HG03108 (cell line): ENCODE data around the gene ACTL9.
"Not testable (repeated sequence)": the region's sequence is repeated elsewhere in the genome, so short reads cannot be mapped to it uniquely, and the experiment has no call there.

Source experiments
- ATAC-seq: cut with Tn5 transposase; IDR thresholded peaks from one replicate; pipeline ENCODE4 v1.9.1; 2021; ENCODE audit warnings: moderate library complexity; ENCODE audit not compliant: unreplicated experiment

ACTL9 gene, protein sequence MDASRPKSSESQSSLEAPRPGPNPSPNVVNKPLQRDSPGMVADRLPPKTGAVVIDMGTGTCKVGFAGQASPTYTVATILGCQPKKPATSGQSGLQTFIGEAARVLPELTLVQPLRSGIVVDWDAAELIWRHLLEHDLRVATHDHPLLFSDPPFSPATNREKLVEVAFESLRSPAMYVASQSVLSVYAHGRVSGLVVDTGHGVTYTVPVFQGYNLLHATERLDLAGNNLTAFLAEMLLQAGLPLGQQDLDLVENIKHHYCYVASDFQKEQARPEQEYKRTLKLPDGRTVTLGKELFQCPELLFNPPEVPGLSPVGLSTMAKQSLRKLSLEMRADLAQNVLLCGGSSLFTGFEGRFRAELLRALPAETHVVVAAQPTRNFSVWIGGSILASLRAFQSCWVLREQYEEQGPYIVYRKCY

GRCh38 chr19:8698433-8699063 is at the start of gene ACTL9:
TSS of gene ACTL9 (minus strand) at chr19:8698795. CDS start at chr19:8698701, 94 bp downstream.
- ATAC-seq, result no peak

- ATAC-seq, result not testable (repeated sequence)
Measured at GRCh38 chr19:8739291-8740065, 40.9 kb upstream of the ACTL9 start.

DNA sequence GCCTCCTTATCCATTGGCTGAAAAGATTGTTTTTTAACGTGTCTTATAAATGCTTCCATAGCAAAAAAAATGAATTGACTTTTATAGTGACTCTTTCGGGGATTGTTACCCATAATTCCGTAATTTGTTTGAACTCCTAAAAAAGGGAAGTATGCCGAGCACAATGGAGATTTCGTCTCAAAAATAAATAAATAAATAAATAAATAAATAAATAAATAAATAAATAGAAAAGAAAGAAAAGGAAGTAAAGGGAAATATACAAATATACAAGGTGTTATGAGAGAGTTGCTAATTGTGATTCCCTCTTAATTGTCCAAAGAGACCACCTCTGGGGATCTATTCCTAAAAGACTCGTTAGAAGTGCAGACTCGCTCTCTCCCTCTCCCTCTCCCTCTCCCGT is 39.8 kb upstream of the ACTL9 start:
- ATAC-seq, result no peak

- no peak for ATAC-seq
Measured at GRCh38 chr19:8731428-8732169, 33.0 kb upstream of the ACTL9 start.

DNA sequence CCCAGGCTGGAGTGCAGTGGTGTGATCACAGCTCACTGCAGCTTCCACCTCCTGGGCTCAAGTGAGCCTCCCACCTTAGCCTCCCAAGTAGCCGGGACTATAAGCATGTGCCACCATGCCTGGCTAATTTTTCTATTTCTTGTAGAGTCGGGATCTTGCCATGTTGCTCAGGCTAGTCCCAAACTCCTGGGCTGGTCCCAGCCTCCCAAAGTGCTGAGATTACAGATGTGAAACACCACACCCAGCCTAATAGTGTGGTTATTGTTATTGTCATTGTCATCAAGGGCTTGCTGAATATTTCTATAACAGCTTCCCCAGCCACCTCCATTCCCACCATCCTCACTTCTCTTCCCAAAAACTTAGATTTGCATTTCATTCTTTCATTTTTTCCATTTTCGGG is 25.7 kb upstream of the ACTL9 start:
- no peak for ATAC-seq

DNA sequence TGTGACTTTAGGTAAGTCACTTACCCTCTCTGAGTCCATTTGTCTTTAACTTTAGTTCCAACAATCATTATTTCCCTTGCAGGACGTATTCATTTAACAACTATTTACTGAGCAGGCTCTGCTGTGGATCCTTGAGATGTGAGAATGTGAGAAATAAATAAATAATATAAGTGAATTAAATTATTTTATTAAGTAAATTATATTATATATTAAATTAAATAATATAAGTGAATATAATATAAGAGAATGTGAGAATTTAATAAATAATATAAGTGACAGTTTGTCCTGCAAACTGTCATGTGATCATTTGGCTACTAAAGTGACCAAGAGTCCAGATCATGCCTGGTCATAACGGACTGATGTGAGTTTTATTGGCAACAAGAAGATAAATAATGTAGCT is 23.4 kb upstream of the ACTL9 start:
- no peak for ATAC-seq

DNA sequence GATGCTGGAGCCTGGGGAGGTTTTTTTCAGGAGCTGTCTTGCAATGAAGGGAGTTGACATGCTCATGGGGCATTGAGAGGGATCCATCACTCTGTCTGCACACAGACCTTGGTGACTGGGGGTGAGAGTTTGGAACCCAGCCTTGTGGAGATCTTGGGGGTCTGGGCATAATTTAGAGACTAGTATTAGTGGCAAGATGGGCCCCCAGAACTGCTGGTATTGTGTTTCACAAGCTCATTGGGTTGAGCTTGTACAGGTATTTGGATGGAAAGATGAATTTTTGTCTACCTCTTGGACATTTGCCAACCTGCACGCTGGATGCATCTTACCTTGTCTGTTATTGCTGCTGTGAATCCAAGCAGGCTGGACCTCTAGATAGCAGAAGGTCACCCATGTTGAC is 22.7 kb upstream of the ACTL9 start, which contains the start of gene OR2Z1:
TSS of gene OR2Z1 (plus strand) at position 301 of the 400 bp plus-strand sequence. CDS start 9,395 bp downstream, outside the sequence.
- ATAC-seq, result no peak

- ATAC-seq, result not testable (repeated sequence)
Measured at GRCh38 chr19:8710337-8710736, 11.7 kb upstream of the ACTL9 start.

DNA sequence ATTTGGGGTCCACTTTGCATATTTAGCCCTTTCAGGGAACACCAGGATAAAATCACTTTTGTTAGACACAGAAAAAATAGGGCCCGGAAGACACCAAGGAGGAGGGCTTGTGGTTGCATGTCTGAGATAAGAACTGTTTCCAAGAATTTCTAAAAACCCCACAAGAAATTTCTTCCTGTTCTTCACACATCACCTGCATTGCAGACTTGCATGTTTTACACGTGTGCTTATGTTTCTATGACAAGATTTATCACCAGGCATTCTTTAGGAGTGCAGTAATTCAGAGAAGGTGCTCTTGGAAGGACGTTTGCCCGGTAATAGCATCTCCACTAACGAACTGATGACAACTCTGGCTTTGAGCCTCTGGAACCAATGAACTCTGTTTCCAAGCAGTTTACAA is 7.1 kb upstream of the ACTL9 start:
- no peak for ATAC-seq

DNA sequence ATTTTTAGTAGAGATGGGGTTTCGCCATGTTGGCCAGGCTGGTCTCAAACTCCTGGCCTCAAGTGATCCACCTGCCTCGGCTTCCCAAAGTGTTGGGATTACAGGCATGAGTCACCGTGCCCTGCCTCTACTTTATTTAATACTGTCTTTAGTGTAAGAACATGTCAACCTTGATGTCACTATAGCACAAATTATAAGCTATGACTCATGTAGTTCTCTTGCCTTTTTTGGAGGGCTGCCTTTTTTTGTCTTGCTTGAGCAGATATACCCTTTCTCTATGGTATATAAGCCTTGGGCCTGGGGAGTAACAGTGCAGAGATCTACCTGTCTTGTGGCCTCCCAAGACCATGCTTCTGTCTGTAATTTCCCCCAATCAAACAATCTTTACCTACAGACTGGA is 6.7 kb upstream of the ACTL9 start:
- not testable (repeated sequence) for ATAC-seq

DNA sequence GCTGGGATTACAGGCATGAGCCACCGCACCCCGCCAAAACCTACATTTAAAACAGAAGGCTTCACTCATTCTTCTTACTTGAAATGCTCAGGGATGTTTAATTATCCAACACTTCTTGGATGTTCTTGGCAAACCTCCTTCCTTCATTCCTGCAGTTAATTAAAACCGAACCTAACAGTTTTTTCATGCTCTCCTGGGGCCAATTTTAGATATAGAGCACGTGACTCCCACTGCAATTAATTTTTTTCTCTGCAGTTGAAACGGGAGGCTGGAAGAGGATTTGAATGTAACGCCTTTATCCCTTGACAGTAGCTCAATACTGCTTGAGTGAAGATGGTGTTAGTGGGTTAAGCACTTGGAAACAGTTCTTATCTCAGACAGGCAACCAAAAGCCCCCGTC is 4.6 kb upstream of the ACTL9 start:
- ATAC-seq, result no peak

DNA sequence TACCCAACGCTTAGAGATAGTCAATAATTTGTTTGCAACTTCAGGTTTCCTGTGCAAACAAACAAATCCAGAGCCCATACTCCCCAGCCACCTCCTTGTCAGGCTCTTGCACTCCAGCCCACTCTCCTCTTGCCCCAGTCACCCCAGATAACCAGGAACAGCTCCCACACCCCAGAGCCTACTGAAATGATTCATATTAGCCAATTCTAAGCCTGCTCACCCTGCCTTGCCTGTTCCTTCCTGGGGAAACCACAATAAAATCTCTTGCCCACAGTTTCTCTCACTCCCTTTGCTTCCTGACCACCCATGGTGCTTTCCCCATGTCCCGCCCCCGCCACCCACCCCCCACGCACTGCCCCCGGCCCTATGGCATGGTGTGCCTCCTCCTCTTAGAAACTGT is 3.8 kb upstream of the ACTL9 start:
- ATAC-seq, result no peak

DNA sequence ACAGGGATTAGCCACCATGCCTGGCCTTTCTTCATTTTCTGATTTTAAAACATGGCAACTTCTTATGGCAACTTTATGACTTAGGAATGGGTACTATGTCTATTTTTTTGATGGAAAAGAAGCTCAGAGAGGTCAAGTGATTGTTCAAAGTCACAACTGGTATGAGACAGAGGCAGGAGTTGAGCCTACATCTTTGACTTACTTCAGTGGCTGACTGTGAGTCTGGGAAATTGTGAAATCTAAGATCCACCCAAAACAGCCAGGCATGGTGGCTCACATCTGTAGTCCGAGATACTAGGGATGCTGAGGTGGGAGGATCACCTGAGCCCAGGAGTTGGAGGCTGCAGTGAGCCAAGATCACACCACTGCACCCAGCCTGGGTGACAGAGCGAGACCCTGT is 2.4 kb upstream of the ACTL9 start:
- no peak for ATAC-seq

- no peak for ATAC-seq
Measured at GRCh38 chr19:8699908-8700307, 1.3 kb upstream of the ACTL9 start.

- no peak for ATAC-seq
Measured at GRCh38 chr19:8697671-8698432, 743 bp downstream of the ACTL9 start.

DNA sequence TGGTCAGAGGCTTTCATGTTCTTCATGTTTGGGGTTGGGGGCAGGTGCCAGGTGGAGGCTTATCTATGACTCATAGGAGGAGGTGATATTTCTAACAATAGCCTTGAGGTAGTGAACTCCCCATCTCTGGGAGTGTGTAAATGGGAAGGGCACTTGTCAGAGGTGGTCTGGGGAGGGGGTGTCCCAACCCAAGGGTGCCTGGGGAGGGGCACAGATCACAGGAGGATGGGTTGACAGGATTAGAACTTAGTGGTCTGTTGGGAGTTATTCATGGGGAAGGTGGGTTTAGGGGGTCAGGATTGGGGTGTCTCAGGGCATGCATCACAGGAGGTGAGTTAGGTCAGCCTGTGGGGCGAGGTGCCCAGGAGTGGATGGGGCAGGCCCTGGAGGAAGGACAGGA is 1.6 kb downstream of the ACTL9 start:
- ATAC-seq, result no peak

- ATAC-seq, result no peak
Measured at GRCh38 chr19:8695911-8696310, 2.7 kb downstream of the ACTL9 start.

- ATAC-seq, result no peak
Measured at GRCh38 chr19:8695501-8695900, 3.1 kb downstream of the ACTL9 start.

- ATAC-seq, result no peak
Measured at GRCh38 chr19:8690753-8691539, 7.6 kb downstream of the ACTL9 start.
